Measurements from ENCODE around the gene FHIP1A. TPM values are rescaled to one million over a fixed set of nuclear protein-coding genes. Genes with fewer than 3 reads are reported as not detected.
A peak's percentile ranks its signal among the peaks of the same experiment; 100 is the strongest.

FHIP1A gene
- total RNA-seq, 2 donors from 2014 or later: 18.9 to 29.2 TPM

GRCh38 chr4:151409470-151410313 is 716 bp downstream of the FHIP1A start:
- no peaks in the 10 kb centered on the region for H3K36me3 ChIP-seq (ENCODE audit: control insufficient read depth, insufficient read depth, low read length)
- peak; percentile 87 for DNase-seq
- Mint-ChIP-seq H3K27ac (peak overlapping the region; percentile 97), H3K27me3 (ENCODE audit: insufficient read depth) (no peaks in the 10 kb centered on the region), H3K36me3 (ENCODE audit: low read depth) (no peaks in the 10 kb centered on the region), H3K9me3 (no peaks in the 10 kb centered on the region), H3K4me1 (peaks cover 21% of the 10 kb centered on the region), H3K4me3 (peak overlapping the region; percentile 96)
- WGBS, 2 experiments (ENCODE audit: insufficient coverage in 1 of 2, insufficient read length in 1 of 2): 5% methylated on average over 27 of the region's 27 CpGs; no CpG with 5 or more reads in 1 of the 2 experiments
- peaks cover 18% of the 10 kb centered on the region for H3K27me3 ChIP-seq (ENCODE audit: control insufficient read depth, insufficient read depth, low read length, poor library complexity, severe bottlenecking)
- no peak overlapping the region for H3K27ac ChIP-seq (ENCODE audit: low read depth, low read length)
- peak overlapping the region; percentile 83 for H3K4me3 ChIP-seq (ENCODE audit: low read length)
- TF ChIP-seq CTCF (conservative IDR thresholded peaks at IDR 0.05): no peak
- no peaks in the 10 kb centered on the region for H3K4me1 ChIP-seq (ENCODE audit: control insufficient read depth, insufficient read depth, low read length)
- no peaks in the 10 kb centered on the region for H3K9me3 ChIP-seq (ENCODE audit: control insufficient read depth, low read length)
- peak overlapping the region; percentile 66 for H3K9ac ChIP-seq (ENCODE audit: extremely low read depth, low read length, poor library complexity, severe bottlenecking)

GRCh38 chr4:151415978-151416377 is 7.0 kb downstream of the FHIP1A start:
- Mint-ChIP-seq H3K9me3 (peaks cover 1% of the 10 kb centered on the region), H3K27ac (no peak overlapping the region), H3K36me3 (ENCODE audit: low read depth) (no peaks in the 10 kb centered on the region), H3K4me3 (no peak overlapping the region), H3K27me3 (ENCODE audit: insufficient read depth) (no peaks in the 10 kb centered on the region), H3K4me1 (peaks cover 1% of the 10 kb centered on the region)
- Histone ChIP-seq H3K36me3 (ENCODE audit: control insufficient read depth, insufficient read depth, low read length) (no peaks in the 10 kb centered on the region), H3K27me3 (ENCODE audit: control insufficient read depth, insufficient read depth, low read length, poor library complexity, severe bottlenecking) (no peaks in the 10 kb centered on the region), H3K4me1 (ENCODE audit: control insufficient read depth, insufficient read depth, low read length) (no peaks in the 10 kb centered on the region), H3K9ac (ENCODE audit: extremely low read depth, low read length, poor library complexity, severe bottlenecking) (no peak overlapping the region), H3K9me3 (ENCODE audit: control insufficient read depth, low read length) (no peaks in the 10 kb centered on the region), H3K4me3 (ENCODE audit: low read length) (no peak overlapping the region), H3K27ac (ENCODE audit: low read depth, low read length) (no peak overlapping the region)
- TF ChIP-seq CTCF (conservative IDR thresholded peaks at IDR 0.05): no peak
- no peak for DNase-seq

- Histone ChIP-seq H3K27ac (ENCODE audit: low read depth, low read length) (no peak overlapping the region), H3K4me3 (ENCODE audit: low read length) (no peak overlapping the region)
- WGBS, 2 experiments (ENCODE audit: insufficient coverage in 1 of 2, insufficient read length in 1 of 2): 93 to 94% methylated on average over 4 to 5 of the region's 5 CpGs
Observed at GRCh38 chr4:151417164-151417571, 8.2 kb downstream of the FHIP1A start.

More at GRCh38 chr4:151417164-151417571, 8.2 kb downstream of the FHIP1A start:
- Mint-ChIP-seq H3K27me3 (ENCODE audit: insufficient read depth) (no peaks in the 10 kb centered on the region), H3K27ac (no peak overlapping the region), H3K9me3 (peaks cover 1% of the 10 kb centered on the region), H3K4me1 (no peaks in the 10 kb centered on the region), H3K36me3 (ENCODE audit: low read depth) (no peaks in the 10 kb centered on the region), H3K4me3 (no peak overlapping the region)
- DNase-seq: no peak
- no peak for TF ChIP-seq CTCF (conservative IDR thresholded peaks at IDR 0.05)
- Histone ChIP-seq H3K9ac (ENCODE audit: extremely low read depth, low read length, poor library complexity, severe bottlenecking) (no peak overlapping the region), H3K9me3 (ENCODE audit: control insufficient read depth, low read length) (no peaks in the 10 kb centered on the region), H3K27me3 (ENCODE audit: control insufficient read depth, insufficient read depth, low read length, poor library complexity, severe bottlenecking) (no peaks in the 10 kb centered on the region), H3K4me1 (ENCODE audit: control insufficient read depth, insufficient read depth, low read length) (no peaks in the 10 kb centered on the region), H3K36me3 (ENCODE audit: control insufficient read depth, insufficient read depth, low read length) (no peaks in the 10 kb centered on the region)
